ENCODE results near the gene AKR1C1.
"Not testable (repeated sequence)": the region's sequence is repeated elsewhere in the genome, so short reads cannot be mapped to it uniquely, and the experiment has no call there.

AKR1C1 gene

GRCh38 chr10:4939224-4940072 is 23.8 kb upstream of the AKR1C1 start:
- Histone ChIP-seq H3K36me3 (ENCODE audit: control insufficient read depth in 2 of 2, insufficient read depth in 2 of 2, low read length in 2 of 2) (no peaks in the 10 kb centered on the region), H3K9me3 (ENCODE audit: control insufficient read depth in 2 of 2, low read length in 2 of 2) (no peaks in the 10 kb centered on the region), H3K4me3 (ENCODE audit: low read length in 2 of 2) (no peak overlapping the region), H3K27me3 (ENCODE audit: control insufficient read depth in 2 of 2, insufficient read depth in 2 of 2, low read length in 2 of 2) (no peaks in the 10 kb centered on the region), H3K27ac (ENCODE audit: low read depth in 2 of 2, low read length in 2 of 2) (no peak overlapping the region), H3K9ac (ENCODE audit: low read depth in 1 of 2, low read length in 2 of 2) (no peak overlapping the region), H3K4me1 (ENCODE audit: control insufficient read depth in 2 of 2, insufficient read depth in 2 of 2, low read length in 2 of 2) (no peaks in the 10 kb centered on the region)

DNA sequence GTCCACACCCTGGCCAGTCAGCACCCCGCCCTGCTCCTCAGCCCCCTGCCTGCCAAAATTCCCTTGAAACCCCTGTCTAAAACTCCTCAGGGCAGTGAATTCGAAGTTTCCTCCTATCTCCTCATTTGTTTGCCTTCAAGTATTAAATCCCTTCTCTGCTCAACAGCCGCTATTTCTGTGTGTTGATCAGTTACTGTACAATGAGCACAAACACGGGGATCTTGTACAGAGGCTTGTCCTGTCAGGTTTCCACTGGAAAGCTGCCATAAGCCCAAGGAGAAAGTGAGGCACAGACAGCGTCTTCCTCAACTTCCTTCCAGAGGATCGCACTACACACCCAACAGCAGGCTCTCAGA is 23.2 kb upstream of the AKR1C1 start:
- H3K9me3 ChIP-seq (ENCODE audit: control insufficient read depth in 2 of 2, low read length in 2 of 2); H3K9ac ChIP-seq (ENCODE audit: low read depth in 1 of 2, low read length in 2 of 2); H3K4me3 ChIP-seq (ENCODE audit: low read length in 2 of 2); H3K36me3 ChIP-seq (ENCODE audit: control insufficient read depth in 2 of 2, insufficient read depth in 2 of 2, low read length in 2 of 2); H3K4me1 ChIP-seq (ENCODE audit: control insufficient read depth in 2 of 2, insufficient read depth in 2 of 2, low read length in 2 of 2); H3K27me3 ChIP-seq (ENCODE audit: control insufficient read depth in 2 of 2, insufficient read depth in 2 of 2, low read length in 2 of 2); H3K27ac ChIP-seq (ENCODE audit: low read depth in 2 of 2, low read length in 2 of 2): not testable (repeated sequence)

- H3K9ac ChIP-seq (ENCODE audit: low read depth in 1 of 2, low read length in 2 of 2); H3K4me3 ChIP-seq (ENCODE audit: low read length in 2 of 2); H3K36me3 ChIP-seq (ENCODE audit: control insufficient read depth in 2 of 2, insufficient read depth in 2 of 2, low read length in 2 of 2): not testable (repeated sequence)
These were observed 22.3 kb upstream of the AKR1C1 start for GRCh38 chr10:4940909-4941308.

DNA sequence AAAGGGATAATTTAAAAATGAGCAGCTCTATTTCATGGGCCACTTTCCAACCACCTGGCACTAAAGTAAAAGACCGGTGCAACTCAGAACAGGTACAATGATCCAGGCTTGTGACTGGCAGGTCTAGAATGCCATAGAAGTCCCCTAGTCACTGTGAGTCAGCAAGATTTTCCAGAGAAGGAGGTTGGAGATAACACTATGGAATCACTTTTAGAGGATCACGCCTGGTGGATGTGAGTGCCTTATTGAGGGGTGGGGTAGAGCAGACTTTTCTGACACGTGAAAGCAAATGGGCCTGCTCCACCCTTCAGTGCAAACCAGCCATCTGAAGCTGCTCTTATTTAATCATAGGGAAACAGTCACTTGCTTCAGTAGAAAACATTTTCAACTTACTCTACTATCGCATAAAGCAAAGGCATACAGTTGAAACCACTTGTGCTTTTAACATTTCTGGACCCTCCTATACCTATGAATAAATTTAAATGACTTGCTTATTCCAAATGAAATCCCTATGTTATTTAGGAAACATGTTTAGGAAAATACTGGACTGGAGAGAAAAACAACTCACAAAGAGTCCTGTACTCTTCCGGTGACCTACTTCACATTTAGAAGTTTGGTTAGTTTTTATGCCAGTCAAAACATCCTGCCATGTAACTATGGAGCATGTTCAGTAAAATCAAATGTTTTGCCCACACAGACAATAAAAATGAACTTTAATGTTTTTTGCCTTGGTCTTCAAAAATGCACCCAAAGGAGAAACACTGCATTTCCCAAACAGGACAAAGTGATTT is 21.5 kb upstream of the AKR1C1 start:
- no peak overlapping the region for H3K9ac ChIP-seq (ENCODE audit: low read depth in 1 of 2, low read length in 2 of 2)

More at GRCh38 chr10:4940909-4941308, 22.3 kb upstream of the AKR1C1 start:
- H3K4me1 ChIP-seq (ENCODE audit: control insufficient read depth in 2 of 2, insufficient read depth in 2 of 2, low read length in 2 of 2); H3K27ac ChIP-seq (ENCODE audit: low read depth in 2 of 2, low read length in 2 of 2); H3K27me3 ChIP-seq (ENCODE audit: control insufficient read depth in 2 of 2, insufficient read depth in 2 of 2, low read length in 2 of 2); H3K9me3 ChIP-seq (ENCODE audit: control insufficient read depth in 2 of 2, low read length in 2 of 2): not testable (repeated sequence)

GRCh38 chr10:4942931-4943330 is 20.3 kb upstream of the AKR1C1 start:
- not testable (repeated sequence) for H3K27ac ChIP-seq (ENCODE audit: low read depth in 2 of 2, low read length in 2 of 2); H3K27me3 ChIP-seq (ENCODE audit: control insufficient read depth in 2 of 2, insufficient read depth in 2 of 2, low read length in 2 of 2); H3K36me3 ChIP-seq (ENCODE audit: control insufficient read depth in 2 of 2, insufficient read depth in 2 of 2, low read length in 2 of 2); H3K9ac ChIP-seq (ENCODE audit: low read depth in 1 of 2, low read length in 2 of 2); H3K9me3 ChIP-seq (ENCODE audit: control insufficient read depth in 2 of 2, low read length in 2 of 2); H3K4me1 ChIP-seq (ENCODE audit: control insufficient read depth in 2 of 2, insufficient read depth in 2 of 2, low read length in 2 of 2); H3K4me3 ChIP-seq (ENCODE audit: low read length in 2 of 2)

More for the DNA sequence above, 21.5 kb upstream of the AKR1C1 start:
- no peaks in the 10 kb centered on the region for H3K4me1 ChIP-seq (ENCODE audit: control insufficient read depth in 2 of 2, insufficient read depth in 2 of 2, low read length in 2 of 2)
- no peaks in the 10 kb centered on the region for H3K36me3 ChIP-seq (ENCODE audit: control insufficient read depth in 2 of 2, insufficient read depth in 2 of 2, low read length in 2 of 2)
- no peaks in the 10 kb centered on the region for H3K9me3 ChIP-seq (ENCODE audit: control insufficient read depth in 2 of 2, low read length in 2 of 2)
- H3K4me3 ChIP-seq (ENCODE audit: low read length in 2 of 2) = no peak overlapping the region
- no peaks in the 10 kb centered on the region for H3K27me3 ChIP-seq (ENCODE audit: control insufficient read depth in 2 of 2, insufficient read depth in 2 of 2, low read length in 2 of 2)
- no peak overlapping the region for H3K27ac ChIP-seq (ENCODE audit: low read depth in 2 of 2, low read length in 2 of 2)

DNA sequence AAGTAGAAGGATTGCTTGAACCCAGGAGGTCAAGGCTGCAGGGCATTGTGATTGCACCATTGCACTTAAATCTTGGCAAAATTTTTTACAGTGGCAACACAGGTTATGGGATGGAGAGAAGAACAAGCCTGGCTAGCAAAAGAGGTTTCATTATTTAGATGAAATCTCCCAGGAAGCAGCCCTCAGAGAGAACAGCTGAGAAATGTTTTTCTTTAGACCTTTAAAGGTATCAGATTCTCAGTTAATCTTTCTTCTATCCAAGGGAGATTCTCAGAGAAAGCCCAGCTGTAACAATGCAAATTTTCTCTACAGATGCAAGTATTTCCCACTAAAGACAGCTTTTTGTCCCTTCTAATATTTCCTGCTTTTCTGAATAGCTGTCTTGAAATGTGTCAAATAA is 19.8 kb upstream of the AKR1C1 start:
- H3K4me1 ChIP-seq (ENCODE audit: control insufficient read depth in 2 of 2, insufficient read depth in 2 of 2, low read length in 2 of 2); H3K9ac ChIP-seq (ENCODE audit: low read depth in 1 of 2, low read length in 2 of 2); H3K27ac ChIP-seq (ENCODE audit: low read depth in 2 of 2, low read length in 2 of 2); H3K4me3 ChIP-seq (ENCODE audit: low read length in 2 of 2); H3K27me3 ChIP-seq (ENCODE audit: control insufficient read depth in 2 of 2, insufficient read depth in 2 of 2, low read length in 2 of 2); H3K9me3 ChIP-seq (ENCODE audit: control insufficient read depth in 2 of 2, low read length in 2 of 2); H3K36me3 ChIP-seq (ENCODE audit: control insufficient read depth in 2 of 2, insufficient read depth in 2 of 2, low read length in 2 of 2): not testable (repeated sequence)

DNA sequence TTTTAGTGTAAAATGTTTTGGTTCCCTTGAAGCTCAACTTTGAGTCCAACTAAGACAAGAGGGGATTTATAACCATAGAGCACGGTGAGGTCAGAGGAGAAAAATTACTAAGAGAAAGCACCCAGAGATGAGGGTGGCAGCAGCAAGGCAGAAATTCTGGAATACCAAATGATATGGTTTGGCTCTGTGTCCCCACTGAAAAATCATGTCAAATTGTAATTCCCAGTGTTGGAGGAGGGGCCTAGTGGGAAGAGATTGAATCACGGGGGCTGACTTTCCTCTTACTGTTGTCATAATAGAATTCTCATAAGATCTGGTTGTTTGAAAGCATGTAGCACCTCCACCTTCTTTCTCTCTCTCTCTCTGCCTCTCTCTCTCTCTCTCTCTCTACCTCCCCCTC is 19.4 kb upstream of the AKR1C1 start:
- Histone ChIP-seq H3K27me3 (ENCODE audit: control insufficient read depth in 2 of 2, insufficient read depth in 2 of 2, low read length in 2 of 2) (no peaks in the 10 kb centered on the region), H3K4me3 (ENCODE audit: low read length in 2 of 2) (no peak overlapping the region), H3K36me3 (ENCODE audit: control insufficient read depth in 2 of 2, insufficient read depth in 2 of 2, low read length in 2 of 2) (no peaks in the 10 kb centered on the region), H3K27ac (ENCODE audit: low read depth in 2 of 2, low read length in 2 of 2) (no peak overlapping the region), H3K9ac (ENCODE audit: low read depth in 1 of 2, low read length in 2 of 2) (no peak overlapping the region), H3K9me3 (ENCODE audit: control insufficient read depth in 2 of 2, low read length in 2 of 2) (no peaks in the 10 kb centered on the region), H3K4me1 (ENCODE audit: control insufficient read depth in 2 of 2, insufficient read depth in 2 of 2, low read length in 2 of 2) (peaks cover 0 to 5% of the 10 kb centered on the region in 2 donors)

GRCh38 chr10:4944841-4945240 is 18.4 kb upstream of the AKR1C1 start:
- Histone ChIP-seq H3K4me1 (ENCODE audit: control insufficient read depth in 2 of 2, insufficient read depth in 2 of 2, low read length in 2 of 2) (peaks cover 0 to 5% of the 10 kb centered on the region in 2 donors), H3K4me3 (ENCODE audit: low read length in 2 of 2) (no peak overlapping the region), H3K36me3 (ENCODE audit: control insufficient read depth in 2 of 2, insufficient read depth in 2 of 2, low read length in 2 of 2) (no peaks in the 10 kb centered on the region), H3K27me3 (ENCODE audit: control insufficient read depth in 2 of 2, insufficient read depth in 2 of 2, low read length in 2 of 2) (no peaks in the 10 kb centered on the region), H3K27ac (ENCODE audit: low read depth in 2 of 2, low read length in 2 of 2) (no peak overlapping the region), H3K9me3 (ENCODE audit: control insufficient read depth in 2 of 2, low read length in 2 of 2) (no peaks in the 10 kb centered on the region), H3K9ac (ENCODE audit: low read depth in 1 of 2, low read length in 2 of 2) (no peak overlapping the region)

DNA sequence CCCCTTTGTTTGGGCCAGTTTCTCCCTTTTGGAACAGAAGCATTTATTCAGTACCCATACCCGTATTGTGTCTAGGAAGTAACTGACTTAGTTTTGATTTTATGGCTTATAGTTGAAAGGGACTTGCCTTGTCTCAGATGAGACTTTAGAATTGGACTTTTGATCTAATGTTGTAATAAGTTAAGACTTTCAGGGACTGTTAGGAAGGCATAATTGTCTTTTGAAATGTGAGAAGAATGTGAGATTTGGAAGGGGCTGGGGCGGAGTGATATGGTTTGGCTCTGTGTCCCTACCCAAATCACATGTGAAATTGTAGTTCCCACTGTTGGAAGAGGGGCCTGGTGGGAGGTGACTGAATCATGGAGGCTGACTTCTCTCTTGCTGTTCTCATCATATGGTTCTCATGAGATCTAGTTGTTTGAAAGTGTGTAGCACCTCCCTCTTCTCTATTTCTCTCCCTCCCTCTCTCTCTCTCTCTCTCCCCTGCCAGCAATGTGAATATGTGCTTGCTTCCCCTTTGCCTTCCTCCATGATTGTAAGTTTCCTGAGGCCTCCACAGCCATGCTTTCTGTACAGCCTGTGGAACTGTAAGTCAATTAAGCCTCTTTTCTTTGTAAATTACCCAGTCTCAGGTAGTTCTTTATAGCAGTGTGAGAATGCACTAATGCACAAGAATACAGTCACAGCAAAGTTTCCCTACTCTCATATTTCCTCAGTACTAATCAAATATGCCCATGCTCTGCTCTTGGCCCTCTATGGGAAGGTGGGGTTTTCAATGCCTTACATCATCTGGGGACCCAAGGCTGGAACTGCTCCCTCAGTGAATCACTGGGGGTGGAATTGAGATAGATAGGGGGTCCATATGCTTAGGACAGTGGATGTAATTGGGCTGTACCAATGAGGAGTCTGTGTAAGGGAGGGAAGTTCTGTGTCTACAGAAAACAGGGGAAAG is 17.2 kb upstream of the AKR1C1 start:
- Histone ChIP-seq H3K27ac (ENCODE audit: low read depth in 2 of 2, low read length in 2 of 2) (no peak overlapping the region), H3K27me3 (ENCODE audit: control insufficient read depth in 2 of 2, insufficient read depth in 2 of 2, low read length in 2 of 2) (no peaks in the 10 kb centered on the region), H3K4me1 (ENCODE audit: control insufficient read depth in 2 of 2, insufficient read depth in 2 of 2, low read length in 2 of 2) (peaks cover 0 to 5% of the 10 kb centered on the region in 2 donors), H3K9ac (ENCODE audit: low read depth in 1 of 2, low read length in 2 of 2) (no peak overlapping the region), H3K4me3 (ENCODE audit: low read length in 2 of 2) (no peak overlapping the region), H3K9me3 (ENCODE audit: control insufficient read depth in 2 of 2, low read length in 2 of 2) (no peaks in the 10 kb centered on the region), H3K36me3 (ENCODE audit: control insufficient read depth in 2 of 2, insufficient read depth in 2 of 2, low read length in 2 of 2) (no peaks in the 10 kb centered on the region)
